HG03039 (cell line): ENCODE results near the gene FCN2.

Experiments
- ATAC-seq: cut with Tn5 transposase; IDR thresholded peaks from one replicate; pipeline ENCODE4 v1.9.1; 2021; ENCODE audit warnings: mild to moderate bottlenecking, moderate library complexity; ENCODE audit not compliant: unreplicated experiment

FCN2 gene

DNA sequence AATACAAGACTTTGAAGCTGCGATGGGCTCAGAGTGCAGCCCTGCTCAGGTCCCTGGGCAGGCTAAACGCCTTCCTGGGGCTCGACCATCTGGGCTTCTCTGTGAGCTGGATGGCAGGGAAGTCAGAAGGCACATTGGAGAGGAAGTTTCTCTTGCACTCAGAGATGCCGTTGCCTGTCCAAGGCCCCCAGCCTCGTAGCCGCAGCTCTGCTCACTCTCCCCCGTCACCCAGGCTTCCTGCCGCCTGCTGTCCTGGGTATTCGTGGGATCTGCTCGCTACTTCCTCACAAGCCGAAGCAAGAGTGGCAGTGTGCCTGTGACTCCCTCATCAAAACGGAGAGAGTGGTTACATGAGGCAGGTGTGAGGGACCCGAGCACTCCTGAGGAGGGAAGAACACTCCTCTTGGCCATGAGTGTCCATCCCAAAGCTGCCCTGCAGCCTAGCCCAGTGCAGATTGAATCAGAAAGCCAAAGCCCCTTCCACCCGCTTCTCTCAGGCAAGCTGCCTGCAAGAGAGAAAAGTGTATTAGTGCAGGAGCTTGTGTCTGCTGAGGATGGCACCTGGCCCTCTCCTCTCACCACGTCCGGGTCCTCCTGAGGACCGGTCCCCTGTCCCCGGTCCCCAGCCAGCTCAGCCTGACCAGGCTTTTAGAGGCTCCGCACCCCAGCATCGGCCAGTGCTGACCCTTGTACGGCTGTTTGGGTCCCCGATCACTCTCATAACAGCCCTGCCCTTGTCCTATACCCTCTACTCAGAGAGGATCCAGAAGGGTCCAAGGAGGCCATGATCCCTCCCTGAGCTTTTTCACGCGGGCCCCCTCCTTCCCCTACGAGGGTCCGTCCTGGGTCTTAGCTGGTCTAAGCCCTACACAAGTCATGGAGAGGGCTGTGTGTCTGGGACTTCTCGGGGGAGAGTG, 7.3 kb downstream of the FCN2 start:
- no peak for ATAC-seq

DNA sequence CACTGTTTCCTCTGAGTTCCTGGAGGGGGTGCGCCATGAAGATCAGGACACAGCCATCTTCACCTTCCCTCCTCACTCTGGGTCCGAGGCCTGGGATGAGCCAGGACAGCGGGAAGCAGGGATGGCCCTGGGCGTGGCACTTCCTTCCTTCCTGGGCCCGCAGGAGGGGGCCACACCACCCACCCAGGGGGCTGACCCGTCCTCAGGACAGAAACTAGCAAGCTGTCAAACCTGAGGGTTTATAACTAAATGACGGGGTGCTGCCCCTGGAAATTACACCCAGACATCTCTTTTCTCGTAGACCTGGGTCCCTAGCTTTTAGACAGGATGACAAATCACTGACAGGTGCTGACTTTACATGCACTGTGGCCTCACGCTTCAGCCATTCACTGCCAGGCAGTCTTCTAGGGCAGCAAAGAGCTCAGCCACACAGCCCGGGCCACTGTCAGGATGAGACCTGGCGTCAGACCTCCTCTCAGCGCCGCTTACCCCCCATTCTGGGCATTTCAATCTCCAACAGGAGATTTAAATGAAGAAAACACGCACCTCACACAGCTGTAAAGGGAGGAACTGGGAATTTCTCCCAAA, 8.1 kb downstream of the FCN2 start:
- ATAC-seq: no peak

DNA sequence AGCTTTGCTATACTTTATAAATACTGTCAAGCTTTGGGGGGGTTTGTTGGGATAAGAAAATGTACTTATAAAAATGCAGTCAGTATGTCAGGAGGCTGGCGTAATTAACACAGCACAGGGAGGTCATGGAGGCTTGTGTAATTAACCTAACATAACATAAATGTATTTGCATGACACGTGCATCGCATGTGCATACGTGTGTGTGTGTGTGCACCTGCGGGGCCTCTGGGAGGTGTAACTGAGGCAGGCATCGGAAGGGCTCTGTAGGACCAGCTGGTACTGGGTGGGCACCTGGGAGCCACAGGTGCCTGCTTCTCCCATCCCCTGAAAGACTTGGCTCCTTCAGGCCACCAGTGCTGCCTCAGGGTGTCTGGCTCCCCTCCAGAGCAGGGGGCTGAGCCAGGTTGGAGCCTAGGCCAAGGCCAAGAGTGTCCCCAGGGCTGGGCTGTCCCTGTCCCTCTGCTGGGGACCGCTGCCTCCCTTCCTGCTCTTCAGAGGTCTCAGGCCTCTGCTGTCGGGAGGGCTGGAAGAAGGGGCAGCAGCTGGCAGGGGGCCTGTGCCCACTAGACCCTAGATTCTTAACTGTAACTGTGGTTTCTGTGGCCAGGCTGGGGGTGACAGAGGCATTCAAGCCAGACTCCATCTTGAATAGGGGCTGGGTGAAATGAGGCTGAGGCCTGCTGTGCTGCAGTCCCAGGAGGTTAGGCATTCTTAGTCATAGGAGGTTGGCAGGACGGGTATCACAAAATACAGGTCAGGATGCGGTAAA, 9.0 kb downstream of the FCN2 start:
- ATAC-seq: no peak

DNA sequence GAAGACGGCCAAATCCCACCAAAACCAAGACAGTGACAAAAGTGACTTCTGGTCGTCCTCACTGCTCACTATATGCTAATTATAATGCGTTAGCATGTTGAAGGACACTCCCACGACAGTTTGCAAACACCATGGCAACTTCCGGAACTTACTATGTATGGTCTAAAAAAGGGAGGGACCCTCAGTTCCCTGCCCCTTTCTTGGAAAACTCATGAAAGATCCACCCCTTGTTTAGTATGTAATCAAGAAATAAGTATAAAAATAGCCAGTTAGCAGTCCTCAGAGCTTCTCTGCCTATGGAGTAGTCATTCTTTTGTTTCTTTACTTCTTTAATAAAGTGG, 9.5 kb downstream of the FCN2 start:
- no peak for ATAC-seq

DNA sequence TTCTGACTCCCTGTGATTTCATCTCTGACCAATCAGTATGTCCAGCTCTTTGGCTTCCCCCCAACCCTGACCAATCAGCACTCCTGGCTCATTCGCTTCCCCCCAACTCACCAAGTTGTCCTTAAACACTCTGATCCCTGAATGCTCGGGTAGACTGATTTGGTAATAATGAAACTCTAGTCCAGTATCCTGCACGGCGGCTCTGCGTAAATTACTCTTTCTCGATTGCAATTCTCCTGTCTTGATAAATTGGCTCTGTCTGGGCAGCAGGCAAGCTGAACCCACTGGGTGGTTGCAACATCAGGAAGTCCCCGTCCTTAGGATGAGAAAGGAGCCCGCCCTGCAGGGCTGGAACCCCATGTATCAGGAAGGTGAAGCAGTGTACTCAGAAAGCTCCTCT, 10.4 kb downstream of the FCN2 start:
- no peak for ATAC-seq

DNA sequence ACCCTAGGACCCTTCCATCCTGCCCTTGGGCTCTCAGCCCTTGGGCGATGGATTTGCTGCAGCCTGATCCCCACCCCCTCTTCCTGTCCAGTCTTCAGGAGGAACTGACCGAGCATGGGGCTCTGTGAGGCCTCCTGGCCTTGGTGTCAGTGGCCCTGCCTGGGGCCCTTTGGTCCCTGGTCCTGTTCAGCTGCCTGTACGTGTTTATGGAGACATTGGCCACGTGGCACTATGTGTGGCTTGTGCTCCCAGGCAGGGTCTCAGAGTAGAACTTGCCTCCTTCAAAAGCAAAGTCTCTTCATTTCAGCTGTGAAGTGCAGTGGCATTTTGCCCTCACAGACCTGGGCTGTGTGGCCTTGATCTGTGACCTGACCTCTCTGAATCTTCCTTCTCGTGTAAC, 11.1 kb downstream of the FCN2 start:
- no peak for ATAC-seq

DNA sequence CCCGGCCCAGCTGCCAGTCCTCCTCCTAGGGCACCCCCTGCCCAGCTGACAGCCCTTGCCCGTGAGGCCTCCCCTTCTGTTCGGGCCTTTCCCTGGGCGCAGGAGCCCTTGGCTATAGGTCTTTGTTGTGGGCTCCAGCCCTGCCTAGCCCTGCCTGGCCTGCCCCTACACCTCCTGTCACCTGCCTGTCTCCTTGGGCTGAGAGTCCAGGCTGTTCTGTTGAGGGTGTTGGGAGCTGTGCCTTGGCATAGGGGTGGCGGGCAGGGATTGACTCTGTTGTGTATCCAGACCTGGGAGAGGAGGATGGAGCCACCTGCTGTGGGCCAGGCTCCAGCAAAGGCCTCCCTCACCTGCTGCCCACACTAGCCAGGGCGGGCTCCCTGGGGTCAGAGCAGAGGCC, 11.6 kb downstream of the FCN2 start:
- no peak for ATAC-seq

DNA sequence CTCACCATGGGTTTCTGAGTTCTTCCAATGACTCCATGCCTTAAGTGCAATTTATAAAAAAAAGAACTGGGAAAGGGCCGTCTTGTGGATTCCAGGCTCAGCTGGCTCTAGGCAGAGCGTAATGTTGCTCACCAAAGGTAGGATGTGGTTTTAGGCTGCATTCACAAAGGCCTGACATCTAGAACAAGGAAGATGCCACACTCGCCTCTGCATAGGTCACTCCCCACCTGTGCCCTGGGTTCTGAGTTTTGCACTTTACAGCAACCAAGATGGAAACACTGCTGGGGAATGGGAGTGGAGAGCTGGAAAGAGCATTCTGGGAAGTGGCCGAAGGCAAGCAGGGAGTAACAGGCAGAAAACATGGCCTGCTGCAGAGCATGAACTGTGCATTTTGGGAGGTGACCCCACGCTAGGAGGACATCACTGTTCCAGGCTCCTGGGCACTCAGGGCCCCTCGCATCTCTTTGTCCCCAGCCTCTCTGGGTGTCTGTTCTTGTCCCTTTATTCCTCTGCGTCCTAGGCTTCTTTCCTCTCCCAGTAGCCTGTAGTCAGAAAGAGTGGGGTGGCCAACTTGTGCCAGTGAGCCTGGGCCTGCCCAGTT, 12.3 kb downstream of the FCN2 start:
- no peak for ATAC-seq

DNA sequence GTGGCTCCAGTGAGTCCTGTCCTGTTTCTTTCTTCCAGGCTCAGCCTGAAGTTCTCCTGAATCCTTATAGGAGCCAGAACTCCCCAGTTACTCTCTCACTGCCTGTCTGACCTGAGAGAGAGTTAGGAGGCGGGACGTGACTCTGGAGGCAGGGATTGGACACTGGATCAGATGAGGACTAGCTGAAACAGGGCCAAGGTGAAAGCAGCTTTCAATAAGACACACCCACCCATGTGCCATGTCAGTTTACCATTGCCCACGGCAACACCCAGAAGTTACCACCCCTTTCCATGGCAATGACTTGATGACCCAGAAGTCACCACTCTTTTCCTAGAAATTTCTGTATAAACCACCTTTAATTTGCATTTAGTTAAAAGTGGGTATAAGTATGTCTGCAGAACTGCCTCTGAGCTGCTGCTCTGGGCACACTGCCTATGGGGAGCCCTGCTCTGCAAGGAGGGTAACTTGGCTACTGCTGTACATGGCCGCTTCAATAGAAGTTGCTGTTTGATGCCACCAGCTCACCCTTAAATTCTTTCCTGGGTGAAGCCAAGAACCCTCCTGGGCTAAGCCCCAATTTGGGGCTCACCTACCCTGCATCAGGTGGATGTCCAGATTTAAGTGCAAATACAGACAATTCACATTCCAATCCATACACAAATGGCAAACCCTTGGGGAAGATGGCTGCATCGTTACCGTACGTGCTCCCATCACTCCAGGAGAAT, 13.7 kb downstream of the FCN2 start:
- no peak for ATAC-seq

DNA sequence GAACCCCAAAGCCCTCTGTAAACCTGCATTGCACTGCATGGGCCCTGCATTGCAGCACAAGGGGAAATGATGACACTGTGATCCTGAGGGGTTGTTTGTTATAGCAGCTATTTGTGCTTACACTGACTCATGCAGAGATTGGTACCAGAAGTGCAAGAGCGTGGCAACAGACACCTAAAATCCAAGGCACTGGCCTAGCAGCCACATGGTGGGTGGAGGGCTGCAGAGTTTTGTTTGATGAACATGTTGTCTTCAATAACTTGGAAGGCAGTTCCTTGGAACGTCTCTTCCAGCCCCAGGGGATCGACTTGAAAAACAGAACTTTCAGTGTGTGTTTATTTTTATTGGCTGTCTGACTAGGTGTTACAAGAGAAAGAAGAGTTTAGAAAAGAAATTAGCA, 14.5 kb downstream of the FCN2 start:
- no peak for ATAC-seq

DNA sequence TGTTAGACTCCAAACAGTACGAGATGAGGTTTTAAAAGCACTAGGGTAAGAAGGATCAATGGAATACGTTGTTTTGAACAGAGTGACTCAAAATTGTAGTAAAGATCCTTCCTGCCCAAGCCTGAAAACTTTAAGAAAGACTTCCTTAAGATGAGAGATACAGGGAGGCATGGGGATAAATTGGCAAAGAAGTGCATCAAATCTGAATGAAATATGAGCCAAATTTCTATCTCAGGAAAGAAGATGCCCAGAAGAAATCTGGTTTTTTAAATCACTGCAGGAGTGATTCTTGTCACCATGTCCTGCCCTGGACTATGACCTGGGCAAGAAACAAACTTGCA, 14.9 kb downstream of the FCN2 start:
- no peak for ATAC-seq

DNA sequence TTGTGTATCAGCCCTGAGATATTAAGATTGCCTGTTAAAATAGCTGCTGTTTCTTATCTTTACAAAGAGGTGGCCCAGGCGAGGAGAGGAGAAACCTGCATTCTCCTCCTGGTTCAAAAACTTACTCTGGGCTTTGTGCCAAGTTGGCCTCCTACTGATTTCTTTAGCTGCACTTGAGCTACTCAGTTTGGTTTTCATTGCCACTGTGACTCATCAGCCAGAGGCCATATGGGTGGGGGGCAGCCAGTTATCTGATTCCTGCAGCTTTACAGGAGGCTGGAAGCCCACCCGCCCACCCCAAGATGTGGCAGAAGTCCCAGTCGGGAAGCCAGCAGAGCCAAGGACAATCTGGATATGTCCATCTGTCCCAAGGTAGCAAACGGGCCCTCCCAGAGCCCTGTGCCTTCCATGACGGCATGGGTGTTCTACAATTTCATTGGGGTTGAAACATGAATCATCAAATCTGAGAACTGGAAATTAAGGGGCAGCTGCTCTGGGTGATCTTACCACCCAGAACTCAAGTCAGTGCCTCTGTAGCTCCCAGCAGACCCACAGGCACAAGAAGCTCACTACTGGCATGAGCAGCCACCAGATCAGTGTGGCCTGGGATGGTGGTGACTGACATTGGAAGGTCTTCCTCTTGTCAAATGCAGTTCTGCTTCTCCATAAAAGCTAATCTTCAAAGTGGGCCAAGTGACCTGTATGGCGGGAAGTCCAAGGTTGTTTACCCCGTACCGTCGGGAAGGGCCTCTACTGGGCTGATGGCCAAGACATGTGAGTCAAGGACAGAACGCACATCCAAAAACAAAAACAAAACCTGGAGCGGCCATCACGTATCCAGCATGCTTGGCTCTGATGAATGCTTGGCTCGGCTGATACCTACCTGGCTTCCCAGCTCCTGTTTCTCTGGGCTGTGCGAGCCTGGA, 15.6 kb downstream of the FCN2 start:
- no peak for ATAC-seq

DNA sequence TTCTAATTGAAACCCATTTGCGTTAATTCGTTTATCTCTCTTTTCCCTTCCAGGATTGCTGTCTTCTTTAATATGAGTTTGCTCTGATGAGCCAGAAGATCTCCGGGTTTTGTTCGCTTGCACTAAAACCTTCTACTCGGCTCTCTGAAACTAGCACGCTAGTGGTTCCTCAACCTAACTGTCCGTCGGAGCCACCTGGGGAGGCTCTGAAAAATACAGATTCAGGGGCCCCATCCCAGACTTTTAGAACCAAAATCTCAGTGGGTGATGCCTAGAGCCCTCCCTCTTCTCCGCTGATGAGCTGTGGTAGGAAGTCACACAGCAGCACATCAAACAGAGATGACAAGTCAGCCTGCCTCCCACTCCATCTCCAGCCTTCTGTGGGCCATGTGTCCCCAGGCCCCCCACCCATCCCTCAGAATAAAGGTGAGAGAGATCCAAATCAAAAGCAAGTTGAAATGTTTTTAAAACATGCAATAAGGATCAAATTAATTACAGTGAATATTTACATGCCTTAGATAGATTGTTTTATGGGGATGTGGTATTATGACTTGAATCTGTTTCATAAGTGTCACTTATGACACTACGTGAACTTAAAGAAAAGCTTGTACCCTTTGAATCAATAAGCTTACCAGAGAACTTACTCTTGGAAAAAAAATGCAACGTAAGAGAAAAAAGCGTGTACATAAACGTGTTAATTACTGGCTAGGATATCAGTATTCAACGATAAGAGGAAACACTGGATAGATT, 16.4 kb downstream of the FCN2 start:
- ATAC-seq: no peak

DNA sequence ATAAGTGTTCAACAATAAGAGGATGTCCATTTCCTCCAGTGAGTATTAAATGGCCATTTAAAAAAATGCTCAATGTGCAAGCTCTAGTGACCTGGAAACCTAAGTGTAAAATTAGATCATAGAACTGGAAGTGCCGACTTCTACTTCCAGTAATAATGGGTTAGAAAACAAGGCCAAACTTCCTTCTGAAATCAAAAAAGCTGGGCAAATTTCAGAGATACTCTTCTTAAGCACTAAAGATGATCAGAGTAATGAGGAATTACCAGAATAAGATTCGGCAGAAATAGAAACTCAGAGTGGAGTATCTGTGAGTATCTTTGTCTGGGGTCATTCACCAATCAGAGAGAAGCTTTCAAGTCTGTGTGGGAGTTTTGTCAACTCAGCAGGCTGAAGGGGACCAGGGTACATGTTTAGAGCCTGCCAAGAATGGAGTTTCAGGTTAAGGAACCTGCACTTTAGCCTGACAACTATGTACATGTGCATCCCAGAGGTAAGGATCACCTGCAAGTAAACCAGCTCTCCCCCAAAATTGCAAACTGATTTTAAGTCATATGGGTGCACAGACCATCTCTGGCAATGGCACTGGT, 17.1 kb downstream of the FCN2 start:
- ATAC-seq: no peak

DNA sequence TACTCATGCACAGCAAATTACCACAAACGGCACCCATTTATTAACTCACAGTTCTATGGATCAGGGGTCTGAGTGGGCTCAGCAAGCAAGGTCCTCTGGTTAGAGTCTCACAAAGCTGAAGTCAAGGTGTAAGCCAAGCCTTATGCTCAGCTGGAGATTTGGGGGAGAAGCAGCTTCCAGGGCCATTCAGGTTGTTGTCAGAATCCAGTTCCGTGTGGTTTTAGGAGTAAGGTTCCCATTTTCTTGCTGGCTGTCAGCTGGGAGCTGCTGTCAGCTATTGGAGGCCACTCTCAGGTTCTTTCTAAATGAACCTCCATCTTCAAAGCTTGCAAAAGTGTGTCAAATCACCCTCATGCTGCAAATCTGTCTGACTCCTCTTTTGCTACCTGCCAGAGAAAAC, 17.7 kb downstream of the FCN2 start:
- no peak for ATAC-seq

DNA sequence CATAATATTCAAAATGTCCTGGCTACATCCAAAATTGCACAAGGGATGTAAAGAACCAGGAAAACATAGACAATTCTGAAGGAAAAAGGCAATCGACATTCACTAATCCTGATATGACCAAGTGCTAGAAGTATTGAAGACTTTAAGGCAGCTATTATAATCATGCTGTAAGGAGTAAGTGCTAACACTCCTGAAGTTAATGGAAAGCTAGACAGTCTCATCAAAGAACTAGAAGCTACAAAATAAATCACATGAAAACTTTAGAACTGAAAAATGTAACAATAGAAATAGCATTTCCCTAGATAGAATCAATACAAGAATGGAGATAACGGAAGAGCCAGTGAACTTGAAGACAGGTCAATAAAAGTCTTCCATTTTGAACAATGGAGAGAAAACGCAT, 18.6 kb downstream of the FCN2 start:
- no peak for ATAC-seq

DNA sequence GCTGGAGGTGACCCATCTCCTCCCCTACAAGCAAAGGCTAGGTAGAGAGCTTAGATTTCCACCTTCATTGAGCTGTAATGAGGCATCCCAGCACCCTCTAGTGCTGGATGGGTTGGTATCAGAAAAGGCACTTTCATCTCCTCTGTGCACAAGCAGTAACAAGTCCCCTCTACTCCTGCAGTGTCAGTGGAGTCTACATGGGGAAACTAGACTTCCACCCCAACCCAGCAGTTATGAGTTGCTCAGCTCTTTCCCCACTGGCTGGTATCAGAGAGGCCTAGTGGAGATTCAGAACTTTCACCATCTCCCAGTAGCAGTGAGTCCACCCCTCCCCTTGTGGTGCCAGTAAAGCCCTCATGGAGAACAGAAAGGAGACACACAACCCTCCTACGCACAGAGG, 19.2 kb downstream of the FCN2 start:
- no peak for ATAC-seq

DNA sequence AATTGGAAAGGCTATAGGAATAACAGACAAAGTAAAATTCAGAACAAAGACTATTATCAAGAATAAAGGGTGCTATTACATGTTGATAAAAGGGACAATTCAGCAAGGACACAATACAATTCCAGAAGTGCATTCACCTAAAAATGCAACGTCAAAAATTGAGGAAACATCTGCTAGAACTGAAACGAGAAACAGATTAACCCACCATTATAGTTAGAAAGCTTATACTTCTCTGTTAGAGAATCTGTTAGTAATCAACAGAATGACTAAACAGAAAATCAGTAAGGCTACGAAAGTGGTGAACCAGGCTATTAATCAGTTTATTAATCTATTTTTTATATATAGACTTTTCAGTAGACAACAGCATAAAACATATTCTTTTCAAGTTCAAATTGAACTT, 22.3 kb downstream of the FCN2 start:
- ATAC-seq: no peak
